Measurements from ENCODE around the gene PPM1G.
"Not testable (repeated sequence)": the region's sequence is repeated elsewhere in the genome, so short reads cannot be mapped to it uniquely, and the experiment has no call there.

Gene PPM1G

GRCh38 chr2:27375513-27376099 lies 33.8 kb downstream of the PPM1G start:
- DNase-seq (ENCODE audit: low spot score): no peak

GRCh38 chr2:27373567-27373966 lies 35.8 kb downstream of the PPM1G start:
- DNase-seq (ENCODE audit: low spot score): no peak

- DNase-seq (ENCODE audit: low spot score): no peak
These were observed 36.5 kb downstream of the PPM1G start for GRCh38 chr2:27372937-27373336.

GRCh38 chr2:27370816-27371620 lies 38.4 kb downstream of the PPM1G start:
- no peak for DNase-seq (ENCODE audit: low spot score)

- DNase-seq (ENCODE audit: low spot score): peak; percentile 100
These were observed 39.2 kb downstream of the PPM1G start, which contains the start of the genes EIF2B4 and SNX17 for GRCh38 chr2:27370026-27370815. TSS of gene EIF2B4 (minus strand) at chr2:27370338. CDS start at chr2:27370314, 24 bp downstream. TSS of gene SNX17 (plus strand) at chr2:27370616. CDS start at chr2:27370744, 128 bp downstream.

- DNase-seq (ENCODE audit: low spot score): no peak
These were observed 39.8 kb downstream of the PPM1G start for GRCh38 chr2:27369471-27370025.

GRCh38 chr2:27363933-27364332 lies 45.5 kb downstream of the PPM1G start:
- DNase-seq (ENCODE audit: low spot score): no peak

- DNase-seq (ENCODE audit: low spot score): no peak
These were observed 46.5 kb downstream of the PPM1G start for GRCh38 chr2:27362678-27363420.

GRCh38 chr2:27356382-27357181 lies 52.8 kb downstream of the PPM1G start, which contains the start of gene GTF3C2:
TSS of gene GTF3C2 (minus strand) at chr2:27356764. CDS start at chr2:27343554, 13,210 bp downstream.
- DNase-seq (ENCODE audit: low spot score): peak; percentile 97

- peak; percentile 67 for DNase-seq (ENCODE audit: low spot score)
These were observed 53.4 kb downstream of the PPM1G start for GRCh38 chr2:27356056-27356381.

- DNase-seq (ENCODE audit: low spot score): no peak
These were observed 54.8 kb downstream of the PPM1G start for GRCh38 chr2:27354597-27354927.

GRCh38 chr2:27353762-27354596 lies 55.4 kb downstream of the PPM1G start:
- DNase-seq (ENCODE audit: low spot score): no peak

- DNase-seq (ENCODE audit: low spot score): not testable (repeated sequence)
These were observed 56.0 kb downstream of the PPM1G start for GRCh38 chr2:27353386-27353761.

GRCh38 chr2:27351802-27352598 lies 57.4 kb downstream of the PPM1G start:
- no peak for DNase-seq (ENCODE audit: low spot score)

GRCh38 chr2:27350106-27350693 lies 59.2 kb downstream of the PPM1G start:
- no peak for DNase-seq (ENCODE audit: low spot score)

GRCh38 chr2:27347641-27348040 lies 61.8 kb downstream of the PPM1G start:
- DNase-seq (ENCODE audit: low spot score): no peak

- no peak for DNase-seq (ENCODE audit: low spot score)
These were observed 73.2 kb downstream of the PPM1G start for GRCh38 chr2:27336173-27336572.

- no peak for DNase-seq (ENCODE audit: low spot score)
These were observed 74.1 kb downstream of the PPM1G start for GRCh38 chr2:27335311-27335710.

Data from left forelimb (tissue), 1 donor.